ENCODE data around the gene PRPH. TPM values are rescaled to one million over a fixed set of nuclear protein-coding genes. Genes with fewer than 3 reads are reported as not detected.
"Not testable (repeated sequence)": the region's sequence is repeated elsewhere in the genome, so short reads cannot be mapped to it uniquely, and the experiment has no call there.

PRPH gene
- total RNA-seq, 1 experiment from 2014 or later: 5.1 TPM

DNA sequence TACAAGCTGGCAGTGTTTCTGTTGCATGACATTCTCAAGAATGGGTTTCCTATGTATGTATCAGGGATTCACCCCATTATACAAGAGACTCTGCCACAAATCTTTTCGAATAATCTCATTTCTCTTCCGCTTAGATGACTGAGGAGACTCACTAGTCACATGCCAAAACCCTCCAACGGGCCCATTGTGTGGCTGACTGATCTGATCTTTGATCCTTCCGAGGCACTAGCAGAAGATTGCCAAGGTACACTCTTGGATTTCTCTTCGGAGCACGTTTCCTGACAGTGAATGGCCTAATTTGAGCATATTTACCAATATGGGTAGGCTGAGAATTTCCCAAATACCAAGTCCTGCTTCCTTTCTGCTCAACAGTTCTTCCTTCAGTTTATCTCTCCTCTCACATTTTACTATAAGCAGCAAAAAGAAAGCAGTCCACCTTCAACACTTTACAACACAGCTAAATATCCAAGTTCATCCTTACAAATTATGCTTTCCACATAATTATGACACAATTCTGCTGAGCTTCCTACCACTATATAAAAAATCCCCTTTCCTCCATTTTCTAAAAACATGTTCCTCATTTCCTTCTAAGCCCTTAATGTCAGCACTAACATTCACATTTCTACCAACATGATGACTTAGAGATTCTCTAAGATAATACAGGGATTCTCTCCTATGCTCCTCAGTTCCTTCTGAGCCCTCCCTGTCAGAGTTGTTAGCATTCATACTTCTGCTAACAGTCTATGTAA is 11.0 kb downstream of the PRPH start:
- Histone ChIP-seq H3K36me3 (replicated peaks; ENCODE audit: control insufficient read depth, insufficient read depth, low read length) (no peaks in the 10 kb centered on the region), H3K4me3 (ENCODE audit: insufficient read depth, low read depth, low read length) (no peak overlapping the region), H3K27me3 (ENCODE audit: control insufficient read depth, insufficient read depth, low read length) (peaks cover 4% of the 10 kb centered on the region)
- no peak for DNase-seq

DNA sequence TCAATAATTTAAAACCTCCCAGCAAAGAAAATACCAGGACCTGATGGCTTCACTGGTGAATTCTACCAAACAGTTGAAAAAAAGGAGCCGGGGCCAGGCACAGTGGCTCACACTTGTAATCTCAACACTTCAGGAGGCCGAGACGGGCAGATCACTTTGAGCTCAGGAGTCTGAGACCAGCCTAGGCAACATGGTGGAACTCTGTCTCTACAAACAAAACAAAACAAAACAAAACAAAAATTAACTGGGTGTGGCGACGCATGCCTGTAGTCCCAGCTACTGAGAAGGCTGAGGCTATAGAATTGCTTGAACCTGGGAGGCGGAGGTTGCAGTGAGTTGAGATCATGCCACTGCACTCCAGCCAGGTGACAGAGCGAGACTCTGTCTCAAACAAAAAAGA is 14.4 kb downstream of the PRPH start:
- H3K36me3 ChIP-seq (replicated peaks; ENCODE audit: control insufficient read depth, insufficient read depth, low read length): no peaks in the 10 kb centered on the region
- no peak overlapping the region for H3K4me3 ChIP-seq (ENCODE audit: insufficient read depth, low read depth, low read length)
- DNase-seq: no peak
- no peaks in the 10 kb centered on the region for H3K27me3 ChIP-seq (ENCODE audit: control insufficient read depth, insufficient read depth, low read length)

DNA sequence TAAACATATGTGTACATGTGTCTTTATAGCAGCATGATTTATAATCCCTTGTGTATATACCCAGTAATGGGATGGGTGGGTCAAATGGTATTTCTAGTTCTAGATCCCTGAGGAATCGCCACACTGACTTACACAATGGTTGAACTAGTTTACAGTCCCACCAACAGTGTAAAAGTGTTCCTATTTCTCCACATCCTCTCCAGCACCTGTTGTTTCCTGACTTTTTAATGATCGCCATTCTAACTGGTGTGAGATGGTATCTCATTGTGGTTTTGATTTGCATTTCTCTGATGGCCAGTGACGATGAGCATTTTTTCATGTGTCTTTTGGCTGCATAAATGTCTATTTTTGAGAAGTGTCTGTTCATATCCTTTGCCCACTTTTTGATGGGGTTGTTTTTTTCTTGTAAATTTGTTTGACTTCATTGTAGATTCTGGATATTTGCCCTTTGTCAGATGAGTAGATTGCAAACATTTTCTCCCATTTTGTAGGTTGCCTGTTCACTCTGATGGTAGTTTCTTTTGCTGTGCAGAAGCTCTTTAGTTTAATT is 15.6 kb downstream of the PRPH start:
- H3K4me3 ChIP-seq (ENCODE audit: insufficient read depth, low read depth, low read length); H3K36me3 ChIP-seq (replicated peaks; ENCODE audit: control insufficient read depth, insufficient read depth, low read length); H3K27me3 ChIP-seq (ENCODE audit: control insufficient read depth, insufficient read depth, low read length); DNase-seq: not testable (repeated sequence)

DNA sequence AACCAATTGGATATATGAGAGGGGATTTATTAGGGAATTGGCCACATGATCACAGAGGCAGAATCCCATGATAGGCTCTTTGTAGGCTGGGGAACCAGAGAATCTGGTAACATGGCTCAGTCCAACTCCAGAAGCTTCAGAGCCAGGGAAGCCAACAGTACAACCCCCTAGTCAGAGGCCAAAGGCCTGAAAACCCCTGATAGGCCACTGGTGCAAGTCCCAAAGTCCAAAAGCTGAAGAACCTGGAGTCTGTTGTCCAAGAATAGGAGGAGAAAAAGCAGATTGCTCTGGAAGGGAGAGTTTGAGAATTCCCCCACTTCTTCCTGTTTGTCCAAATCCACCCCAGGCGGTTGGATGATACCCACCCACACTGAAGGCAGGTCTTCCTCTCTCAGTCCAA is 19.9 kb downstream of the PRPH start:
- no peaks in the 10 kb centered on the region for H3K36me3 ChIP-seq (replicated peaks; ENCODE audit: control insufficient read depth, insufficient read depth, low read length)
- H3K4me3 ChIP-seq (ENCODE audit: insufficient read depth, low read depth, low read length): no peak overlapping the region
- no peak for DNase-seq
- no peaks in the 10 kb centered on the region for H3K27me3 ChIP-seq (ENCODE audit: control insufficient read depth, insufficient read depth, low read length)

DNA sequence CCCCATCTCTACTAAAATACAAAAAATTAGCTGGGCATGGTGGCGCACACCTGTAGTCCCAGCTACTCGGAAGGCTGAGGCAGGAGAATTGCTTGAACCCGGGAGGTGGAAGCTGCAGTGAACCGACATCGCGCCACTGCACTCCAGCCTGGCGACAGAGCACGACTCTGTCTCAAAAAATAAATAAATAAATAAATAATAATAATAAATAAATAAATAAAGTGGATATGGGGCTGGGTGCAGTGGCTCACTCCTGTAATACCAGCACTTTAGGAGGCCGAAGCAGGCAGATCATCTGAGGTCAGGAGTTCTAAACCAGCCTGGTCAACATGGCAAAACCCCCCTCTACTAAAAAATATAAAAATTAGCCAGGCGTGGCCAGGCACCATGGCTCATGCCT is 22.2 kb downstream of the PRPH start:
- H3K36me3 ChIP-seq (replicated peaks; ENCODE audit: control insufficient read depth, insufficient read depth, low read length); DNase-seq; H3K27me3 ChIP-seq (ENCODE audit: control insufficient read depth, insufficient read depth, low read length); H3K4me3 ChIP-seq (ENCODE audit: insufficient read depth, low read depth, low read length): not testable (repeated sequence)

DNA sequence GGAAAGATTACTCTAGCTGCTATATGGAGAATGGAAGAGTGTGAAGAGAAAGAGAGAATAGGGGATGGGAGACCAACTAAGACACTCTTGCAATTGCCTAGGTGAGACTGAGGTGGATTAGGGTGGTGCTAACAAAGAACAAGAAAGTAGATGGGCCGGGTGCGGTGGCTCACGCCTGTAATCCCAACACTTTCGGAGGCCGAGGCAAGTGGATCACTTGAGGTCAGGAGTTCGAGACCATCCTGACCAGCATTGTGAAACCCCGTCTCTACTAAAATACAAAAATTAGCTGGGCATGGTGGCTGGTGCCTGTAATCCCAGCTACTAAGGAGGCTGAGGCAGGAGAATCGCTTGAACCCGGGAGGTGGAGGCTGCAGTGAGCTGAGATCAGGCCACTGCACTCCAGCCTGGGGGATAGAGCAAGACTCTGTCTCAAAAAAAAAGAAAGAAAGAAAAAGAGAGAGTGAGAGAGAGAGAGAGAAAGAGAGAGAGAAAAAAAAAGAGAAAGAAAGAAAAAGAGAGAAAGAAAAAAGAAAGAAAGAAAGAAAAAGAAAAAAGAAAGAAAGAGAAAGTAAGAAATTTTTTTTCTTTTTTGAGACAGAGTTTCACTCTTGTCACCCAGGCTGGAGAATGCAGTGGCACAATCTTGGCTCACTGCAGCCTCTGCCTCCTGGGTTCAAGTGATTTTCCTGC is 25.6 kb downstream of the PRPH start:
- not testable (repeated sequence) for DNase-seq; H3K27me3 ChIP-seq (ENCODE audit: control insufficient read depth, insufficient read depth, low read length); H3K36me3 ChIP-seq (replicated peaks; ENCODE audit: control insufficient read depth, insufficient read depth, low read length); H3K4me3 ChIP-seq (ENCODE audit: insufficient read depth, low read depth, low read length)

DNA sequence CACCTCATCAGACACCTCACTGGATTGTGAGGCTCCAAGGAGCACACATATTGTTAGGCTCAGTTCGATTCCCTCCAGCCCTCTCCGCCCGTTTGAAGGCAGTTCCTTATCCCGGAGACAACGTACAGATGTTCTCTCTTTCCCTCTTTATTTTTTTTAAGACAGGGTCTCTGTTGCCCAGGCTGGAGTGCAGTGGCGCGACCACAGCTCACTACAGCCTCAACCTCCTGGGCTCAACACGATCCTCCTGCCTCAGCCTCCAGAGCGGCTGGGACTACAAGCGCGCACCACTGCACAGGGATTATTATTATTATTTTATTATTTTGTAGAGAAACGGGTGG is 27.4 kb downstream of the PRPH start:
- no peak for DNase-seq
- Histone ChIP-seq H3K27me3 (ENCODE audit: control insufficient read depth, insufficient read depth, low read length) (no peaks in the 10 kb centered on the region), H3K4me3 (ENCODE audit: insufficient read depth, low read depth, low read length) (peak overlapping the region; percentile 78), H3K36me3 (replicated peaks; ENCODE audit: control insufficient read depth, insufficient read depth, low read length) (peaks cover 10% of the 10 kb centered on the region)

DNA sequence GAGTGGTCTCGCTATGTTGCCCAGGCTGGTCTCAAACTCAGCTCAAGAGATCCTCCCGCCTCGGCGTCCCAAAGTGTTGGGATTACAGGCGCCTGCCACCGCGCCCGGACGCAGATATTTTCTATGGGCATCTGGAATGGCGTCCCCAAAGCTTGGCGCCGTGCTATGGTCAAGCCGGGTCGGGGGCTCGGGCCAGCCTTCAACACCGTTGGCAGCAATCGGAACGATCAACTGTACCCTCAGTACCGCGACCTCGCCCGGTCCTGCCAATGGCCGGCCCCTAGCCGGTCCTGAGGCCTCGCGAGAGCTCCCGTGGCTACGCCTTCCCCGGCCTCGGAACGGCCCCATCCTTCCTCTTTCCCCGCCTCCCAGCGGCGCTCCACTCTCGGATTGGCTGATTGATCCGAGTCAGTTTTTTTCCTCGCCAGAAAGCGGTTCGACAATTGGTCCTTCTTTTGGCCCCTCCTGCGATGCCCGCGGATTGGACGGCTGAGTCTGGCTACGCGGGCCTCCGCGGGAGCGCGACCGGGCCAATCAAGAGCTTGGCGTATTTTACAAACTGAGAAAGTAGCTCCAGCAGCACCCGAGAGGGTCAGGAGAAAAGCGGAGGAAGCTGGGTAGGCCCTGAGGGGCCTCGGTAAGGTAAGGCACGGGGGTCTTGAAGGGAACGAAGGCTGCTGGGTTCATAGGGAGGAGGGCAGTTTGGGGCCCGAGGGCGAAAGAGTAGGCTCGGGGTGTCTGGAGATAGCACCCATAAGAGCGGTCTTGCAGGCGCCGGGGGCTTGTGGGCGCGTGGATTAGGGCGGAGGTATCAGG is 28.0 kb downstream of the PRPH start, which contains the start of gene TROAP:
Gene TROAP (plus strand): TSS at position 548 of the 816 bp plus-strand sequence. CDS start 354 bp downstream, outside the sequence.
- H3K27me3 ChIP-seq (ENCODE audit: control insufficient read depth, insufficient read depth, low read length): no peaks in the 10 kb centered on the region
- DNase-seq: peak; percentile 99
- H3K4me3 ChIP-seq (ENCODE audit: insufficient read depth, low read depth, low read length): peak within 1 kb of the TSS; percentile 95
- peaks cover 13% of the 10 kb centered on the region for H3K36me3 ChIP-seq (replicated peaks; ENCODE audit: control insufficient read depth, insufficient read depth, low read length)

DNA sequence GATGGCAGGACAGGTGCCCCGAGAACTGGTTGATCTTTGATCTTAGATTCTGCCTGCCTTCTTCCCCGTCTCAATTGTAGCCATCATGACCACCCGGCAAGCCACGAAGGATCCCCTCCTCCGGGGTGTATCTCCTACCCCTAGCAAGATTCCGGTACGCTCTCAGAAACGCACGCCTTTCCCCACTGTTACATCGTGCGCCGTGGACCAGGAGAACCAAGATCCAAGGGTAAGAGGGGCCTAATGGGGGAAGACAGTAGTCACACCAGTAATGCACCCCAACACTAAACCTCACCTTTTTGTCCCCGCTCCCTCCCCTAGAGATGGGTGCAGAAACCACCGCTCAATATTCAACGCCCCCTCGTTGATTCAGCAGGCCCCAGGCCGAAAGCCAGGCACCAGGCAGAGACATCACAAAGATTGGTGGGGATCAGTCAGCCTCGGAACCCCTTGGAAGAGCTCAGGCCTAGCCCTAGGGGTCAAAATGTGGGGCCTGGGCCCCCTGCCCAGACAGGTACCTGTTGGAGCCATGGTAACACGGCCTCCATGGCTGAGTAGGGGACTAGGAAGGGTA is 28.7 kb downstream of the PRPH start:
- Histone ChIP-seq H3K4me3 (ENCODE audit: insufficient read depth, low read depth, low read length) (peak overlapping the region; percentile 95), H3K36me3 (replicated peaks; ENCODE audit: control insufficient read depth, insufficient read depth, low read length) (peaks cover 13% of the 10 kb centered on the region), H3K27me3 (ENCODE audit: control insufficient read depth, insufficient read depth, low read length) (no peaks in the 10 kb centered on the region)
- no peak for DNase-seq

DNA sequence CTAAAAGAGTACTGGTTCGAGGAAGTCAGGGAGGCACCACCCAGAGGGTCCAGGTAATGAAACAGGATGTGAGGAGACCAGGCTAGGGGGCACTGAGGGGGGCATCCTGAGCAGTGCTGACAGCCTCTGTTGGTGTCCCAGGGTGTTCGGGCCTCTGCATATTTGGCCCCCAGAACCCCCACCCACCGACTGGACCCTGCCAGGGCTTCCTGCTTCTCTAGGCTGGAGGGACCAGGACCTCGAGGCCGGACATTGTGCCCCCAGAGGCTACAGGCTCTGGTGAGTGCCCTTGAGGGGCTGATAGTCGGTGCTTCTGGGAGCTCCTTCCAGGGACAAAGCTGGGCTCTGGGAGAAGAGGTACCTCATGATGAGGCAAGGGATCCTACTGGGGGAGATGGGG is 30.7 kb downstream of the PRPH start:
- no peaks in the 10 kb centered on the region for H3K27me3 ChIP-seq (ENCODE audit: control insufficient read depth, insufficient read depth, low read length)
- H3K4me3 ChIP-seq (ENCODE audit: insufficient read depth, low read depth, low read length): no peak overlapping the region
- DNase-seq: no peak
- H3K36me3 ChIP-seq (replicated peaks; ENCODE audit: control insufficient read depth, insufficient read depth, low read length): peaks cover 25% of the 10 kb centered on the region

DNA sequence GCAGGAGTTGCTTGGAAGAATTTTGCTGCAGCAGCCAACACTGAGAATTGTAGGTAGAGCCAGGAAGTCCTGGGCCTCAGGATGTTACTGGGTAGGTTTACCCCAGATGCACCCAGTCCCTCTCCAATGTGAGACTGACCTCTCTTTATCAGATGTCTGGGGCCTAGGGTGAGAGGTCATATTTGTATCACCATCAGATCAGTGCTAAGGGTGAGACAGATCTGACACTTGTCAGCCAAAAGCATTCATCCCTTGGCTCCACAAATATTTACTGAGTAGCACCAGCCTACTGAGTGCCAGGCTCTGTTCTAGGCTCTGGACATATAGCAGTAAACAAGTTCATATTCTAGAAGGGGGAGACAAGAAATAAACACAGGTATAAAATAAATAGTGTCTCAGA is 32.4 kb downstream of the PRPH start:
- H3K27me3 ChIP-seq (ENCODE audit: control insufficient read depth, insufficient read depth, low read length): peaks cover 6% of the 10 kb centered on the region; the same call in 1 of the 2 replicates
- no peak overlapping the region for H3K4me3 ChIP-seq (ENCODE audit: insufficient read depth, low read depth, low read length)
- DNase-seq: no peak
- H3K36me3 ChIP-seq (replicated peaks; ENCODE audit: control insufficient read depth, insufficient read depth, low read length): peaks cover 30% of the 10 kb centered on the region

DNA sequence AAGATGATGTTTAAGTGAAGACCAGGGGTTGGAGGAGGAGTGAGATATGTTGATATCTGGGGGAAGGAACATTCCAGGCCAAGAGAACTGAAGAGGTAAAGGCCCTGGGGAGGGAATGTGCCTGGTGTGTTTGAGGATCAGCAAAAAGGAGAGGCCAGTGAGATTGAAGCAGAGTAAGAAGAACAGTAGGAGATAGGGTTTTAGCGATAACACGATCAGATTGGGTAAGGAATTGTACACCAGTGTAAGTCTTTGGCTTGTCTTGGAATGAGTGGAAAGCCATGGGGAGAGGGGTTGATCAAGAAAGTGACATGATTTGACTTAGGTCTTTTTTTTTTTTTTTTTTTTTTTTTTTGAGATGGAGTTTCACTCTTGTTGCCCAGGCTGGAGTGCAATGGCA is 32.9 kb downstream of the PRPH start:
- Histone ChIP-seq H3K36me3 (replicated peaks; ENCODE audit: control insufficient read depth, insufficient read depth, low read length) (peaks cover 30% of the 10 kb centered on the region), H3K4me3 (ENCODE audit: insufficient read depth, low read depth, low read length) (no peak overlapping the region), H3K27me3 (ENCODE audit: control insufficient read depth, insufficient read depth, low read length) (peaks cover 10% of the 10 kb centered on the region; the same call in 1 of the 2 replicates)
- DNase-seq: no peak

DNA sequence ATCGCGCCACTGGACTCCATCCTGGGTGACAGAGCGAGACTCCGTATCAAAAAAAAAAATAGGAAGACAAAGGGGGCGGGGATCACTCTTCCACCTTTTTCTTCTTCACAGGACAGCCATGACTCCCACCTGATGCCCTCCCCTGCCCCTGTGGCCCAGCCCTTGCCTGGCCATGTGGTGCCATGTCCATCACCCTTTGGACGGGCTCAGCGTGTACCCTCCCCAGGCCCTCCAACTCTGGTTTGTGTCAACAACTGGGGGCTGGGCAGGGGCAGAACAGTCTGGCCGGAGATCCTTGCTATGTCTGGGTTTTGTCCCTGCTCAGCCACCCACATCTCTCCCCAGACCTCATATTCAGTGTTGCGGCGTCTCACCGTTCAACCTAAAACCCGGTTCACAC is 33.9 kb downstream of the PRPH start:
- no peak for DNase-seq
- Histone ChIP-seq H3K36me3 (replicated peaks; ENCODE audit: control insufficient read depth, insufficient read depth, low read length) (peaks cover 30% of the 10 kb centered on the region), H3K4me3 (ENCODE audit: insufficient read depth, low read depth, low read length) (no peak overlapping the region), H3K27me3 (ENCODE audit: control insufficient read depth, insufficient read depth, low read length) (peaks cover 18% of the 10 kb centered on the region; the same call in 1 of the 2 replicates)

DNA sequence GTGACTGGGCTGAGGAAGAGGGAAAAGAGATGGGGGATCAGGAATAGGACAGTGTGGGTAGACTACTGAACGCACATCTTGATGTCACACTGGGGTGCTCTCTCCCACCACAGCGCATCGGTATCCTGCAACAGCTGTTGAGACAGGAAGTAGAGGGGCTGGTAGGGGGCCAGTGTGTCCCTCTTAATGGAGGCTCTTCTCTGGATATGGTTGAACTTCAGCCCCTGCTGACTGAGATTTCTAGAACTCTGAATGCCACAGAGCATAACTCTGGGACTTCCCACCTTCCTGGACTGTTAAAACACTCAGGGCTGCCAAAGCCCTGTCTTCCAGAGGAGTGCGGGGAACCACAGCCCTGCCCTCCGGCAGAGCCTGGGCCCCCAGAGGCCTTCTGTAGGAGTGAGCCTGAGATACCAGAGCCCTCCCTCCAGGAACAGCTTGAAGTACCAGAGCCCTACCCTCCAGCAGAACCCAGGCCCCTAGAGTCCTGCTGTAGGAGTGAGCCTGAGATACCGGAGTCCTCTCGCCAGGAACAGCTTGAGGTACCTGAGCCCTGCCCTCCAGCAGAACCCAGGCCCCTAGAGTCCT is 35.2 kb downstream of the PRPH start:
- H3K36me3 ChIP-seq (replicated peaks; ENCODE audit: control insufficient read depth, insufficient read depth, low read length): peaks cover 30% of the 10 kb centered on the region

More for the DNA sequence above, 35.2 kb downstream of the PRPH start:
- DNase-seq: peak; percentile 23
- no peak overlapping the region for H3K4me3 ChIP-seq (ENCODE audit: insufficient read depth, low read depth, low read length)
- peaks cover 30% of the 10 kb centered on the region for H3K27me3 ChIP-seq (ENCODE audit: control insufficient read depth, insufficient read depth, low read length)

Data from H7 (cell line).